ENCODE data around the gene PPCDC. TPM values are rescaled to one million over a fixed set of nuclear protein-coding genes. Genes with fewer than 3 reads are reported as not detected.
A peak's percentile ranks its signal among the peaks of the same experiment; 100 is the strongest.
"Not testable (repeated sequence)": the region's sequence is repeated elsewhere in the genome, so short reads cannot be mapped to it uniquely, and the experiment has no call there.

The PPCDC gene
- total RNA-seq, 3 donors from 2014 or later = 12.4 to 18.9 (median 18.2) TPM

DNA sequence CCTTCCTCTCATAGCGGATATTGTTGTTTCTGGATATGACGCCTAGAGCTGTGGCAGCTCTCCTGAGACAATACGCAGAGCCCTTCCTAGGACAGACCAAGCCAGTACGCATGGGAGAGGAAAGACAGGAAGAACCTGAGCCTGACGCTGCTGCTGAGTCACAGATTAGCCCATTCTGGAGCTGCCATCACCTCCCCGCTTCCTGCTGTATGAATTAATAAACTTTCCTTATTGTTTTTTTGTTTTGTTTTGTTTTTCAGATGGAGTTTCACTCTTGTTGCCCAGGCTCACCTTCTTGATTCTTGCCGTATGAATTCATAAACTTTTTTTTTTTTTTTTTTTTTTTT is 67.0 kb downstream of the PPCDC start:
- Histone ChIP-seq H3K36me3 (ENCODE audit: low read depth) (no peaks in the 10 kb centered on the region), H3K4me3 (no peak overlapping the region), H3K4me1 (ENCODE audit: low read depth) (no peaks in the 10 kb centered on the region), H3K9me3 (peaks cover 2% of the 10 kb centered on the region)
- TF ChIP-seq, protein P1, sequence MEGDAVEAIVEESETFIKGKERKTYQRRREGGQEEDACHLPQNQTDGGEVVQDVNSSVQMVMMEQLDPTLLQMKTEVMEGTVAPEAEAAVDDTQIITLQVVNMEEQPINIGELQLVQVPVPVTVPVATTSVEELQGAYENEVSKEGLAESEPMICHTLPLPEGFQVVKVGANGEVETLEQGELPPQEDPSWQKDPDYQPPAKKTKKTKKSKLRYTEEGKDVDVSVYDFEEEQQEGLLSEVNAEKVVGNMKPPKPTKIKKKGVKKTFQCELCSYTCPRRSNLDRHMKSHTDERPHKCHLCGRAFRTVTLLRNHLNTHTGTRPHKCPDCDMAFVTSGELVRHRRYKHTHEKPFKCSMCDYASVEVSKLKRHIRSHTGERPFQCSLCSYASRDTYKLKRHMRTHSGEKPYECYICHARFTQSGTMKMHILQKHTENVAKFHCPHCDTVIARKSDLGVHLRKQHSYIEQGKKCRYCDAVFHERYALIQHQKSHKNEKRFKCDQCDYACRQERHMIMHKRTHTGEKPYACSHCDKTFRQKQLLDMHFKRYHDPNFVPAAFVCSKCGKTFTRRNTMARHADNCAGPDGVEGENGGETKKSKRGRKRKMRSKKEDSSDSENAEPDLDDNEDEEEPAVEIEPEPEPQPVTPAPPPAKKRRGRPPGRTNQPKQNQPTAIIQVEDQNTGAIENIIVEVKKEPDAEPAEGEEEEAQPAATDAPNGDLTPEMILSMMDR (IDR thresholded peaks at IDR 0.05) = no peak
- DNase-seq = no peak
- ATAC-seq = peak; percentile 31
- intact Hi-C loops (cut with DNase I, micrococcal nuclease) = no loop called here

DNA sequence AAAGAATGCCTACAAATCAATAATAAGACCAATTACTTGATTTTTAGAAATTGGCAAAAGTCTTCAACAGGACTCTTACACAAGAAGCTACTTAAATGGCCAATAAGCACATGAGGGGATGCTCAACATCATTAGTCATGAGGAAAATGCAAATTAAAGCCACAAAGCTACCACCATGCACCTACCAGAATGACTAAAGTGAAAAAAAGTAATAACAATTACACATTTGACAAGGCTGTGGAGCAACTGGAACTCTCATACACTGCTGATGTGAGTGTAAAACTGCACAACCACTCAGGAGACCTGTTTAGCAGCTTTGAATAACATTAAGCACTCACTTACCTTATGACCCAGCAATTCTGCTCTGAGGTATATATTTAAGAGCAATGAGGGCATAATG is 68.4 kb downstream of the PPCDC start:
- intact Hi-C loops (cut with DNase I, micrococcal nuclease) = no loop called here
- Histone ChIP-seq H3K4me1 (ENCODE audit: low read depth) (no peaks in the 10 kb centered on the region), H3K36me3 (ENCODE audit: low read depth) (no peaks in the 10 kb centered on the region), H3K9me3 (no peaks in the 10 kb centered on the region), H3K4me3 (no peak overlapping the region)
- ATAC-seq (no peak), DNase-seq (no peak)
- TF ChIP-seq, protein P1 (IDR thresholded peaks at IDR 0.05) = no peak

DNA sequence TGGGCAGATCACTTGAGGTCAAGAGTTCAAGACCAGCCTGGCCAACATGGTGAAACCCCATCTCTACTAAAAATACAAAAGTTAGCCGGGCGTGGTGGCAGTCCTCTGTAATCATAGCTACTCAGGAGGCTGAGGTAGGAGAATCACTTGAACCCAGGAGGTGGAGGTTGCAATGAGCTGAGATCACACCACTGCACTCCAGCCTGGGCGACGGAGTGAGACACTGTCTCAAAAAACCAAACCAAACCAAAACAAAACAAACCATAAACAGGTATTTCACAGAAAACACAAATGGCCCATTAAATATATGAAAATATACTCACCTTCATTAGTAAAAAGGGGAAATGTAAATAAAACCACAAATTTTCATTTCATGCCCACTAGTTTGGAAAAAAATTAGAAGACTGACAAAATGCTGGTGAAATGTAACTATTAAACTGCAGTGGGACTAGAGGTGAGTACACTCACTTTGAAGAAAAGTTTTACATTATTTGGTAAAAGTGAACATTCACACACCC is 71.6 kb downstream of the PPCDC start:
- DNase-seq; ATAC-seq; intact Hi-C loops (cut with DNase I, micrococcal nuclease): not testable (repeated sequence)

DNA sequence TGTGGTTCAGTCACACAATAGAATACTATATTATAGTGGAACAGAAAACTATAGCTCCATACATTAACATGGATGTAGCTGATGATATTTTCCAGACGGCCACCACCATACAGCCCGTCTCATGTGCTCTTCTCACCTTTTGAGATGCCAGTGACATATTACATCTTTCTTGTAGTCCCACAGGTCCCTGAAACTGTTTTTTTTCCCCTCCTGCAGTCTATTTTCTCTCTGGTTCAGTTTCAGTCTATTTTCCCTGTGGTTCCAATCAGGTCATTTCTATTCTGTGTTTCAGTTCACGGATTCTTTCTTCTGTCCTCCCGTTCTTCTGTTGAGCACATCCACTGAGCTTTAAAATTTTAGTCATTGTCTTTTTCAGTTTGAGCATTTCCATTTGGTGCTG is 72.2 kb downstream of the PPCDC start:
- H3K36me3 ChIP-seq (ENCODE audit: low read depth) = no peaks in the 10 kb centered on the region
- TF ChIP-seq, protein P1 (IDR thresholded peaks at IDR 0.05) = no peak
- ATAC-seq (no peak), DNase-seq (no peak)
- intact Hi-C loops (cut with DNase I, micrococcal nuclease) = no loop called here
- no peaks in the 10 kb centered on the region for H3K4me1 ChIP-seq (ENCODE audit: low read depth)
- no peak overlapping the region for H3K4me3 ChIP-seq
- no peaks in the 10 kb centered on the region for H3K9me3 ChIP-seq

More for the DNA sequence above, 71.6 kb downstream of the PPCDC start:
- not testable (repeated sequence) for H3K9me3 ChIP-seq; H3K4me3 ChIP-seq; H3K4me1 ChIP-seq (ENCODE audit: low read depth); H3K36me3 ChIP-seq (ENCODE audit: low read depth)

DNA sequence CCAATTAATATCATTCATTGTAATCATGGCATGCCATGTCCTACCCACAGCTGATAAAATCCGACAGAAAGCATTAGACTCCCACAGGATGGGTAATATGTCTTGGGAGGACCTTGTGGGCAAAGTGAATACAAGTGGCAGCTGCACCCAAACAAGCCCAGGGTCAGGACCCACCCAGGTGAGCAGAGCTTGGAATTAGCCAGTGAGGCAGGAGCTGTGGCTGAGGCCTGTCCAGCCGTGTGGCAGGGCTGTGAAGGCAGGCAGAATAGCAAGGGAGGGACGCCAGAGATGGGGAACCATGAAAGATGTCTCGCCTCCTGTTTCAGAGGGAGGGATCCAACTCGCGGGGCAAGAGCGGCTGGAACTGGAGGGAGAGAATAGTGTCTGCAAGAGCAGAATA is 74.5 kb downstream of the PPCDC start:
- TF ChIP-seq, protein P1 (IDR thresholded peaks at IDR 0.05) = no peak
- Histone ChIP-seq H3K9me3 (no peaks in the 10 kb centered on the region), H3K4me3 (no peak overlapping the region), H3K4me1 (ENCODE audit: low read depth) (no peaks in the 10 kb centered on the region), H3K36me3 (ENCODE audit: low read depth) (no peaks in the 10 kb centered on the region)
- intact Hi-C loops (cut with DNase I, micrococcal nuclease) = no loop called here
- ATAC-seq (no peak), DNase-seq (no peak)

DNA sequence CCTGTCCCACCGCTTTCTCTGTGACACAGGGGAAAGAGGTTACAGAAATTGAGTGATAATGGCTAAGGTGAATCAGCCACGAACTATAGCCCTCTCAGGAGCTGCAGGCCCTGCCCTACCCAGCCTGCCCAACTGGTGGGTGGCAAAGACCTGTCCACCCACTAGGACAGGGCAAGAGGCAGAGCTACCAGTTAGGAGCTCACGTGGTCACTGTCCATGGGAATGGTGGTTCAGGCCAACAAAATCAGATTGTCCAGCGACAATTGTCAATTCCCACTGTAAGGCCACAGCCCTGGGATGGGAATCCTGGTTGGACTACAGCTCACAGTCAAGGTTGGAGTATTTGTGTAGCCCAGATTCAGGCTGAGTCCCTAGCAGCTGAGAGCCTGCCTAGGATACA is 75.0 kb downstream of the PPCDC start:
- no peaks in the 10 kb centered on the region for H3K4me1 ChIP-seq (ENCODE audit: low read depth)
- intact Hi-C loops (cut with DNase I, micrococcal nuclease) = no loop called here
- no peaks in the 10 kb centered on the region for H3K9me3 ChIP-seq
- TF ChIP-seq, protein P1 (IDR thresholded peaks at IDR 0.05) = no peak
- no peak overlapping the region for H3K4me3 ChIP-seq
- DNase-seq (no peak), ATAC-seq (no peak)
- H3K36me3 ChIP-seq (ENCODE audit: low read depth) = no peaks in the 10 kb centered on the region

Other genes with a start within 250 kb of the PPCDC start
- 100 to 1,000 TPM in 1 of 3 donors, 10 to 100 TPM in 2; 66.2 to 103 (median 90.5) TPM for gene CSK, start 241.5 kb upstream of the PPCDC start, total RNA-seq
- gene LMAN1L, start 210.8 kb upstream of the PPCDC start, total RNA-seq = under 1 TPM; 0.32 to 0.60 (median 0.55) TPM
- gene CPLX3, start 197.0 kb upstream of the PPCDC start, total RNA-seq = under 1 TPM in 2 of 3 donors, not detected in 1; 0.16 to 0.19 TPM
- 10 to 100 TPM; 66.5 to 89.3 (median 73.1) TPM for gene ULK3, start 180.4 kb upstream of the PPCDC start, total RNA-seq
- 100 to 1,000 TPM; 125 to 236 (median 218) TPM for gene SCAMP2, start 150.2 kb upstream of the PPCDC start, total RNA-seq
- gene MPI, start 133.5 kb upstream of the PPCDC start, total RNA-seq = 10 to 100 TPM; 50.2 to 96.5 (median 68.3) TPM
- 10 to 100 TPM; 50.7 to 88.2 (median 83.1) TPM for gene FAM219B, start 116.7 kb upstream of the PPCDC start, total RNA-seq
- 100 to 1,000 TPM; 312 to 673 (median 597) TPM for gene COX5A, start 85.5 kb upstream of the PPCDC start, total RNA-seq
- gene RPP25, start 66.8 kb upstream of the PPCDC start, total RNA-seq = 10 to 100 TPM in 2 of 3 donors, 1 to 10 TPM in 1; 8.9 to 13.6 (median 12.3) TPM
- gene SCAMP5, start 28.0 kb upstream of the PPCDC start, total RNA-seq = 10 to 100 TPM in 1 of 3 donors, 1 to 10 TPM in 2; 7.3 to 10.8 (median 7.4) TPM
- gene C15orf39, start 178.3 kb downstream of the PPCDC start, total RNA-seq = 10 to 100 TPM; 22.2 to 32.5 (median 24.2) TPM
- gene GOLGA6C, start 234.7 kb downstream of the PPCDC start, total RNA-seq = not detected

Measured in mucosa of descending colon (tissue), 3 donors.